Activated T-cell treated with anti-CD3 and anti-CD28 coated beads for 48 hours (primary cell): ENCODE results near the gene KRT9.
"Not testable (repeated sequence)": the region's sequence is repeated elsewhere in the genome, so short reads cannot be mapped to it uniquely, and the experiment has no call there.

Source experiments
- DNase-seq: peaks from one replicate; pipeline ENCODE4 v3.0.0-alpha.2; 2020; ENCODE audit warnings: low read depth

Gene KRT9

GRCh38 chr17:41546819-41547218 is 25.0 kb downstream of the KRT9 start:
- no peak for DNase-seq

GRCh38 chr17:41545829-41546410 is 25.9 kb downstream of the KRT9 start:
- no peak for DNase-seq

GRCh38 chr17:41544935-41545334 is 26.9 kb downstream of the KRT9 start:
- DNase-seq, result no peak

DNA sequence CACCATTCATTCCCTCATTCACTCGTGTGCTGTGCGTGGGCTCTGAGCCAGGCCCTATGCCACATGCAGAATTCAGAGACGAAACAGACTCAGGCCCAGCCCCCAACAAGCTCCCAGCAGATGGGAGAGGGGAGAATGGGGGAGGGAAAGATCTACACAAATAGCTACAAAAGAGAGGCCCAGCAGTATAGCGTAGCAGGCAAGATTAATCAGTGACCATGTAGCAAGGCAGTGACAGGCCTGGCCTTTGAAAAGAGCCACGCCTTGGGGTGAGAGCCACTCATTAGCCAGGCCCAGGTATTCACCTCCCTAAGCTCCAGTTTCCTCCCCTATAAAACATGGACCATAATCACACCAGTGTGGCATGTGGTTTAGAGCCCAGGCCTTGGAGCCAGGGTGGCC is 27.4 kb downstream of the KRT9 start:
- DNase-seq, result no peak

DNA sequence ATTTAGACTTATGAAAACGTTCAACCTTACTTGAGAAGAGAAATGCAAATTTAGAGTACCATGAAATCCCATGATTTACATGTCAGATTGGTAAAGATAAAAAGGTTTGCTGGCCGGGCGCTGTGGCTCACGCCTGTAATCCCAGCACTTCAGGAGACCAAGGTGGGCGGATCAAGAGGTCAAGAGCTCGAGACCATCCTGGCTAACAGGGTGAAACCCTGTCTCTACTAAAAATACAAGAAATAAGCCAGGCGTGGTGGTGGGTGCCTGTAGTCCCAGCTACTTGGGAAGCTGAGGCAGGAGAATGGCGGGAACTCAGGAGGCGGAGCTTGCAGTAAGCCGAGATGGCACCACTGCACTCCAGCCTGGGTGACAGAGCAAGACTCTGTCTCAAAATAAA is 29.1 kb downstream of the KRT9 start:
- not testable (repeated sequence) for DNase-seq

DNA sequence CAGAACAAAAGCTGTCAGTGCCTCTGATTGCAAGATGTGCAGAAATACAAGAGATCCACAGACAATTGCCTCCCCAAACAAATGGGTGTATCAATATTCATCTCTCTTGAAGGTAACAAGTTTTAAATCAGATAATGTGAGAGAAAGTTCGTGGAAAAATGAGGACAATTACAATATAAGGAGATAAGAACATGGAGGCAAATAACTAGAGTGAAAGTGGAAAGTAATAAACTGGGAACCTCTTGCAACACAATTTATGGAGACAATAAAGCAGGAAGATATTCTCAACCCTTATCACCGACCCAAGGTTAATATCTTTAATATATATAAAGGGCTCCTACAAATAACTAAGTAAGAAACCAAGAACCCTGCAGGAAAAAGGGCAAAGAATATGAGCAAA is 29.5 kb downstream of the KRT9 start:
- no peak for DNase-seq

GRCh38 chr17:41540921-41541625 is 30.8 kb downstream of the KRT9 start:
- no peak for DNase-seq

DNA sequence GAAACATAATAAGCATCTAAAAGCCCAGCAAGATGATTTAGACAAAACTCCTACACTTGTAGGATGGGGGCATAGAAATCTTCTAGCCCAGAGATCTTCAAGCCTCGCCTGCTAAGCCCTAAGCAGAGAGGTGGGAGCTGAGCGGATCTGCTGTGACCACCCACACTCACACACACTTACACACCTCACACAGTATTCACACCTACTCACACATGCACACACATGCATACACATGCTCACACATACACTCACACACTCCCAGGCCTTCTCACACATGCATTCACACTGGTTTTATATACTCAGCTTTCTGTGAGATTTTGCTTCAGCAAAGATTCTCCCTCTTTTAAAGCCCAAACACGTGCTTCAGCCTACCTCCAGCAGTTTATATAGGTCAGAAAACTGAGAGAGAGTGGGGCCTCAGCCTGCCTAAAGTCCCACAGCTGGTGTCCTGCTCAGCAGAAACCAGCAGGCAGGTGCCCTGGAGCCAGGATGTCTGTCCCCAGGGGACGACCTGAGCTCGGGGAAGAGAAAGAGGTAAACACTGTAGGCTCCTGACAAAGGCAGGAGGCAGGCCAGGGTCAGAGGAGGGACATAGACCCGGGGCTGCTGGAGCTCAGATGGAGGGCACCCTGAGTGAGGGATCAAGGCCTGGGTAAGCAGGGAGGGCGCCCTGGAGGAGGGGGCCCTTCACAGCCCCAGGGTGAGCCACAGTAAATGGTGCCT is 31.7 kb downstream of the KRT9 start:
- no peak for DNase-seq

- DNase-seq, result no peak
These were observed 32.8 kb downstream of the KRT9 start for GRCh38 chr17:41539071-41539492.

DNA sequence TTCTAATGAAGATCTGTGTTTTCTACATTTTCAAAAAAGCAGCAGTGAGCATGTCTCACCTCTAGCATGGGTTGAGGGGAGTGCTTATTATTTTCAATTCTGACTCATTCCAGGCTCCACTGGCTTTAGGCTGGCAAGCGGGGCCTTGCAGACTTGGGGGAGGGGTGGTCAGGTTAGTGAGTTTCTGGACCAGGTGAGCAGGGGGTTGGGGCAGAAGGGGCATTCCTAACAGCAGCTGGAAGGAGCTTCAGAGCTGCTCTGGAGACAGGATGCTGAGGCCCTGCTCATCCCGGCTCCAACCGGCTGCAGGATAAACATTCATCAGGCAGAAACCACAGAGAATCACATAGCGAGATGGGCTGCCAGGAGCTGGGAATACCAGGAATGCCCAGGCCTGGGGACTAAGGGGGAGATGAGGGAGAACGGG is 33.3 kb downstream of the KRT9 start:
- no peak for DNase-seq

- no peak for DNase-seq
These were observed 33.9 kb downstream of the KRT9 start for GRCh38 chr17:41537990-41538389.

- DNase-seq, result no peak
These were observed 34.3 kb downstream of the KRT9 start for GRCh38 chr17:41537614-41537954.

GRCh38 chr17:41536741-41537613 is 34.9 kb downstream of the KRT9 start:
- DNase-seq, result no peak

DNA sequence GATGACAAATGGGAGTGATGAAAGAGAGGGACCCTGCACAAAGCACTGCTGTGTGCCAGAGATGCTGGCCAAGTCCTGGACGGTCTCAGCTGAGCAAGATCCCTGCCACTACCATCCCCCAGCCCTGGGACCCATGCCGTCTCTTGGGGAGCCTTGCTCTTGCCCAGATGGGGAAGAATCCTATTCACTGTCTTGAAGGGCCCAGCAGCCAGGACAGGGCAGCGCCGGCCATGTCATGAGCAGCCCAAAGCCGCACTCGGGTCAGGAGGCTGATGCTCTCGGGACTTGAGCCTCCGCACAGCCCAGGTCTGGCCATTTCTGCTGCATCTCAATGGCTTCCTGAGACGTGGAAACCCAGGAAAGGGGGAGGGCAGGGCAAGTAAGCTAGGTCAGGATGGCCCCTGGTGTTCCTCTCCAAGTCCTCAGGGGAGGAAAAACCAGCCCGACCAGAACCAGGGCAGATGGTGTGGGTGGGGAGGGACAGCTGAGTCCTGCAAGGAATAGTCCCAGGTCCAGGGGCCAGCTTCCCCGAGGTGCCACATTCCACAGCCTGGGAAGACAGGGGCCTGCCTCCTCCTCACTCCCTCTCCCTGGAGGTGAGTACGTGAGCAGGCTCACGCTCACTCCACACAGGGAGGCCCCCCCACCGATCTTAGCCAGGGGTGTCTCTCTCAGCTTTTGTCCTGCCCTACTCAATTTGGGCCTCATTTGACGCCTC is 35.9 kb downstream of the KRT9 start:
- DNase-seq, result no peak

DNA sequence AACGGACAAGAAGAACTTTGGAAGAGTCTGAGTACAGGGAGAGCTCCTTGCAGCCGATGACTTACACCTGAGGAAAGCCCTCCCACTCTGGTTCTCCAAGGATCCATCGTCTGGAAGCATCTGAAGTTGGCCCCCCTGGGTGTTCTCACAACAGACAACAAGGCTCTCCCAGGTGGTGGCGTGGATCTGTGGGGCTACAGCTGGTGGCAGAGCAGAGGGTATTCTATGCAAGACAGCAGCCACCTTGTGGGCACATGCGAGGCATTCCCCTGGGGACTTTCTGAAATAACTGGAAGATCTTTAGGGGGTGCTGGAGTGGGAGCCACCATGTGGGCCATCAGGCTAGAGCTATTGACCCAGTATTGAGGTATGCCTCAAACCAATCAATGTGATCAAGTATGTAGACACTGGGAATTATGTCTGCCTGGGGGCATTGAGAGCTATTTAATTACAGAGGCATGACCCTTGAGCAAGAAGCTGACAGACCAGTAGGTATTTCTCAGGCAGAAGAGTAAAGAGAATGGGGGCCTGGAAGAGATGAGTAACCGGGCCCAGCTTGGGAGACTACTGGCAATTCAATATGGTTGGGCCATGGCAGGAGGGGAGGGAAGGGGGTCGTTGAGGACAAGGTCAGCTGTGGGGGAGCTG is 36.8 kb downstream of the KRT9 start:
- no peak for DNase-seq

DNA sequence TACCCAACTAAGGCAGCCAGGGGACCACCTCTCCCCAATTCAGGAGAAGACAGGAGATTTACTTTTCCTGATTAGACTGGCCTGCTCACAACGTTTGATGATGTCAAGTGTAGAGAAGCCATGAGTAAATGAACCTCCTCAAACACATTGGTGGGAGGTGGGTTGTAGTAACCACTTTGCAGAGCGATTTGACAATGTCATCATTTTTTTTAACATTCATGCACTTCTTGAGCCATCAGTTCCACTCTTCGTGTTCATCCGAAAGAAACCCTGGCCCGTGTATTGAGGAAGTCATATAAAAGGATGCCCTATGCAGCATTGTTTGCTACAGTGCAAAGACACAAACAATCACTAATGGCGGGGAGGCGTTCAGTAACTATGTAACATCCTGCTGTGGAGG is 38.2 kb downstream of the KRT9 start:
- DNase-seq, result no peak

GRCh38 chr17:41532947-41533570 is 38.8 kb downstream of the KRT9 start:
- DNase-seq, result no peak

DNA sequence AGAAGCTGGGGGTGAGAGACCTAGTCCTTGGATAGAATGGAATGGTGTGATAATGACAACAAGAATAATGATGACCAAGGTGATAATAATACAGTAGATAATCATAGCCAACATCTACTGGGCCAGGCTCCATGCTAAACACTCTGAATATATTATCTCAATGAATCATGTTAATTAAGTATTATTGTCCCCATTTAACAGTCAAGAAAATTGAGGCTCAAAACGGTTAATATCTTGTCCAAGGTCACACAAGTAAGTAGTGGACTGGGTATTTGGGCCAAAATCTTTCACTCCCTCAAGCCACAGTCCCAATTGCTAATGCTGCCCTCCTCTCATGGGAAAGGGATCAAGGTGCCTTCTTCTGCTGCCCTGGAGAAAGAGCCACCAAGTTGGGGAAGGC is 39.9 kb downstream of the KRT9 start:
- no peak for DNase-seq

GRCh38 chr17:41530062-41531048 is 41.5 kb downstream of the KRT9 start:
- DNase-seq, result no peak

- DNase-seq, result no peak
These were observed 42.4 kb downstream of the KRT9 start for GRCh38 chr17:41529491-41529915.
